Fibroblast of skin of left quadriceps (primary cell): ENCODE results near the gene LEF1.

ENCODE experiments used
- DNase-seq, 2 experiments: peaks; one replicate each; pipeline ENCODE4 v3.0.0-alpha.2; 2013; ENCODE audit warnings: low read depth in 2 of 2

LEF1 gene

GRCh38 chr4:108113229-108113628 is 55.5 kb downstream of the LEF1 start:
- DNase-seq, result no peak

GRCh38 chr4:108111781-108112180 is 57.0 kb downstream of the LEF1 start:
- DNase-seq, result no peak

- no peak for DNase-seq
Measured at GRCh38 chr4:108110450-108110849, 58.3 kb downstream of the LEF1 start.

GRCh38 chr4:108109997-108110416 is 58.7 kb downstream of the LEF1 start:
- DNase-seq, result no peak

- DNase-seq, result no peak
Measured at GRCh38 chr4:108109111-108109510, 59.6 kb downstream of the LEF1 start.

GRCh38 chr4:108107729-108108382 is 60.9 kb downstream of the LEF1 start:
- no peak for DNase-seq

- no peak for DNase-seq
Measured at GRCh38 chr4:108107101-108107500, 61.6 kb downstream of the LEF1 start.

GRCh38 chr4:108106186-108106585 is 62.5 kb downstream of the LEF1 start:
- DNase-seq, result no peak

GRCh38 chr4:108103099-108103862 is 65.5 kb downstream of the LEF1 start:
- no peak for DNase-seq

GRCh38 chr4:108100827-108101226 is 67.9 kb downstream of the LEF1 start:
- no peak for DNase-seq

- no peak for DNase-seq
Measured at GRCh38 chr4:108099838-108100237, 68.9 kb downstream of the LEF1 start.

GRCh38 chr4:108097990-108098553 is 70.7 kb downstream of the LEF1 start:
- DNase-seq, result no peak

GRCh38 chr4:108094923-108095482 is 73.7 kb downstream of the LEF1 start:
- DNase-seq, result no peak

- no peak for DNase-seq
Measured at GRCh38 chr4:108094131-108094530, 74.6 kb downstream of the LEF1 start.

- no peak for DNase-seq
Measured at GRCh38 chr4:108092288-108092687, 76.4 kb downstream of the LEF1 start.

GRCh38 chr4:108087293-108087967 is 81.3 kb downstream of the LEF1 start:
- no peak for DNase-seq

GRCh38 chr4:108081256-108081655 is 87.5 kb downstream of the LEF1 start:
- no peak for DNase-seq

- DNase-seq, result no peak
Measured at GRCh38 chr4:108080747-108081146, 88.0 kb downstream of the LEF1 start.

GRCh38 chr4:108078024-108078733 is 90.6 kb downstream of the LEF1 start:
- no peak for DNase-seq

- DNase-seq, result no peak
Measured at GRCh38 chr4:108072300-108072699, 96.4 kb downstream of the LEF1 start.

GRCh38 chr4:108070775-108071174 is 98.0 kb downstream of the LEF1 start:
- no peak for DNase-seq

GRCh38 chr4:108068442-108068841 is 100.3 kb downstream of the LEF1 start:
- peak; percentile 75 to 79 for DNase-seq
